WTC11 (cell line): Measurements from ENCODE around the gene ZMIZ1. TPM values are rescaled to one million over a fixed set of nuclear protein-coding genes. Genes with fewer than 3 reads are reported as not detected.

Experiments
- ATAC-seq: fragments of 200-7000 bp; cut with Tn5 transposase; 2 replicates; pipeline ENCODE4 v1.10.0; 2021; ENCODE audit warnings: mild to moderate bottlenecking, moderate library complexity
- CTCF ChIA-PET: fragments of 300-600 bp; sonication (Branson Sonifier 250); formaldehyde crosslinking; loops from one replicate; lab custom pipeline; 2021; ENCODE audit warnings: antibody characterized with exemption; lab: Charles Lee
- POLR2A ChIA-PET: fragments of 350-600 bp; sonication (Branson Sonifier 250); formaldehyde crosslinking; loops from one replicate; lab custom pipeline; 2021; ENCODE audit warnings: antibody characterized with exemption; lab: Charles Lee
- DNase-seq: peaks from one replicate; pipeline ENCODE4 v3.0.0; 2021; ENCODE audit warnings: low spot score
- H3K27ac Mint-ChIP-seq: 2 replicates; pipeline ENCODE4 v1.8.0; 2021; ENCODE audit warnings: mixed read lengths
- H3K27me3 Mint-ChIP-seq: 2 replicates; pipeline ENCODE4 v1.8.0; 2021; ENCODE audit warnings: low read depth, mild to moderate bottlenecking, moderate library complexity, mixed read lengths
- H3K36me3 Mint-ChIP-seq: 2 replicates; pipeline ENCODE4 v1.8.0; 2021; ENCODE audit warnings: mixed read lengths
- H3K4me1 Mint-ChIP-seq: 2 replicates; pipeline ENCODE4 v1.8.0; 2022; ENCODE audit warnings: mixed read lengths
- H3K4me3 Mint-ChIP-seq: 2 replicates; pipeline ENCODE4 v1.8.0; 2021; ENCODE audit warnings: mild to moderate bottlenecking, moderate library complexity, mixed read lengths
- H3K9me3 Mint-ChIP-seq: 2 replicates; pipeline ENCODE4 v1.8.0; 2021; ENCODE audit warnings: mixed read lengths
- CREB1 ChIP-seq: sonication (generic); formaldehyde crosslinking; IDR thresholded peaks from 2 replicates; pipeline ENCODE4 v1.8.0; 2023; ENCODE audit warnings: mild to moderate bottlenecking, missing genetic modification reagents
- CREM ChIP-seq: sonication (generic); formaldehyde crosslinking; IDR thresholded peaks from 2 replicates; pipeline ENCODE4 v1.8.1; 2022; ENCODE audit warnings: mild to moderate bottlenecking, missing genetic modification reagents, moderate library complexity
- ELF4 ChIP-seq: sonication (generic); formaldehyde crosslinking; IDR thresholded peaks from 2 replicates; pipeline ENCODE4 v1.8.1; 2022; ENCODE audit warnings: low read depth, mild to moderate bottlenecking, moderate library complexity, missing genetic modification reagents
- FOXP1 ChIP-seq: sonication (generic); formaldehyde crosslinking; IDR thresholded peaks from 2 replicates; pipeline ENCODE4 v1.8.0; 2022; ENCODE audit warnings: missing genetic modification reagents, mild to moderate bottlenecking, moderate library complexity, borderline replicate concordance
- GRHL2 ChIP-seq: fragments of 250-450 bp; sonication (Bioruptor Pico); IDR thresholded peaks from 2 replicates; pipeline ENCODE4 v1.8.0; 2022; ENCODE audit warnings: mild to moderate bottlenecking, moderate library complexity; ENCODE audit not compliant: insufficient replicate concordance, severe bottlenecking
- IRF1 ChIP-seq: sonication (generic); formaldehyde crosslinking; IDR thresholded peaks from 2 replicates; pipeline ENCODE4 v1.8.0; 2023; ENCODE audit warnings: missing genetic modification reagents
- MAX ChIP-seq: sonication (generic); formaldehyde crosslinking; IDR thresholded peaks from 2 replicates; pipeline ENCODE4 v1.8.0; 2022; ENCODE audit warnings: mild to moderate bottlenecking, missing genetic modification reagents
- MYBL2 ChIP-seq: sonication (generic); formaldehyde crosslinking; IDR thresholded peaks from 2 replicates; pipeline ENCODE4 v1.8.1; 2023; ENCODE audit warnings: mild to moderate bottlenecking, moderate library complexity, missing genetic modification reagents
- NFATC4 ChIP-seq: fragments of 250-450 bp; sonication (Bioruptor Pico); IDR thresholded peaks from 2 replicates; pipeline ENCODE4 v1.9.0; 2021; ENCODE audit warnings: mild to moderate bottlenecking
- NR1H2 ChIP-seq: sonication (generic); formaldehyde crosslinking; IDR thresholded peaks from 2 replicates; pipeline ENCODE4 v1.9.0; 2021; ENCODE audit warnings: mild to moderate bottlenecking, moderate library complexity, missing genetic modification reagents
- PRDM15 ChIP-seq: sonication (generic); formaldehyde crosslinking; IDR thresholded peaks from 2 replicates; pipeline ENCODE4 v1.8.0; 2022; ENCODE audit warnings: missing genetic modification reagents
- PRRX2 ChIP-seq: fragments of 250-450 bp; sonication (Bioruptor Pico); IDR thresholded peaks from 2 replicates; pipeline ENCODE4 v1.8.0; 2021; ENCODE audit warnings: mild to moderate bottlenecking
- SMAD4 ChIP-seq: sonication (generic); formaldehyde crosslinking; IDR thresholded peaks from 2 replicates; pipeline ENCODE4 v1.8.0; 2022; ENCODE audit warnings: mild to moderate bottlenecking, missing genetic modification reagents
- SP1 ChIP-seq: sonication (generic); formaldehyde crosslinking; conservative IDR thresholded peaks from 2 replicates; pipeline ENCODE4 v1.8.1; 2022; ENCODE audit warnings: missing genetic modification reagents
- USF2 ChIP-seq: sonication (generic); formaldehyde crosslinking; IDR thresholded peaks from 2 replicates; pipeline ENCODE4 v1.8.1; 2023; ENCODE audit warnings: mild to moderate bottlenecking, missing genetic modification reagents, moderate library complexity
- ZBTB43 ChIP-seq: sonication (generic); formaldehyde crosslinking; IDR thresholded peaks from 2 replicates; pipeline ENCODE4 v1.8.1; 2023; ENCODE audit warnings: mild to moderate bottlenecking, missing genetic modification reagents
- ZNF396 ChIP-seq: fragments of 250-450 bp; sonication (Bioruptor Pico); IDR thresholded peaks from 2 replicates; pipeline ENCODE4 v1.8.0; 2021; ENCODE audit warnings: mild to moderate bottlenecking, moderate library complexity, borderline replicate concordance
- ZNF423 ChIP-seq: fragments of 250-450 bp; sonication (Bioruptor Pico); IDR thresholded peaks from 2 replicates; pipeline ENCODE4 v2.1.2; 2022; ENCODE audit warnings: mild to moderate bottlenecking, moderate library complexity
- total RNA-seq: library from RNA; stranded (reverse); gene quantifications from 3 replicates; pipeline ENCODE4 v1.2.3, GENCODE V29; 2021
- TF ChIP-seq, protein P1 (sequence below): fragments of 250-450 bp; sonication (Bioruptor Pico); IDR thresholded peaks from 2 replicates; pipeline ENCODE4 v2.1.2; 2022; ENCODE audit warnings: mild to moderate bottlenecking, moderate library complexity
- TF ChIP-seq, protein P2 (sequence below): sonication (generic); formaldehyde crosslinking; IDR thresholded peaks from 2 replicates; pipeline ENCODE4 v1.8.0; 2022; ENCODE audit warnings: mild to moderate bottlenecking, missing genetic modification reagents
- TF ChIP-seq, protein P3 (sequence below): fragments of 250-450 bp; sonication (Bioruptor Pico); IDR thresholded peaks from 2 replicates; pipeline ENCODE4 v1.9.0; 2021; ENCODE audit warnings: moderate library complexity, mild to moderate bottlenecking, inconsistent platforms, borderline replicate concordance

The ZMIZ1 gene
- total RNA-seq, 1 experiment from 2014 or later: 44.4 TPM

- CTCF ChIA-PET: interaction anchor here (0.8 to 1.9 kb wide), 7 partner anchors 14 to 381 kb away, joined by 3 to 7 read pairs (median 3); no protein-coding TSS in a partner anchor
- POLR2A ChIA-PET: interaction anchor here (1.5 kb wide), 1 partner anchor 14 kb away, joined by 3 read pairs; no protein-coding TSS in a partner anchor
- DNase-seq (no peak), ATAC-seq (no peak)
- Mint-ChIP-seq H3K9me3 (no peaks in the 10 kb centered on the region), H3K27ac (no peak overlapping the region; the same call in 1 of the 2 replicates), H3K27me3 (peaks cover 8% of the 10 kb centered on the region), H3K36me3 (no peaks in the 10 kb centered on the region), H3K4me3 (no peak overlapping the region), H3K4me1 (peaks cover 15% of the 10 kb centered on the region)
- TF ChIP-seq PRDM15 (no peak), CREM (no peak), ZNF396 (CRISPR knock-in tag) (no peak), GRHL2 (no peak), SP1 (no peak), MAX (CRISPR knock-in tag) (no peak), CREB1 (CRISPR knock-in tag) (no peak), IRF1 (CRISPR knock-in tag) (no peak), SMAD4 (CRISPR knock-in tag) (no peak), USF2 (no peak), ZBTB43 (CRISPR knock-in tag) (no peak)
- TF ChIP-seq, protein P1, sequence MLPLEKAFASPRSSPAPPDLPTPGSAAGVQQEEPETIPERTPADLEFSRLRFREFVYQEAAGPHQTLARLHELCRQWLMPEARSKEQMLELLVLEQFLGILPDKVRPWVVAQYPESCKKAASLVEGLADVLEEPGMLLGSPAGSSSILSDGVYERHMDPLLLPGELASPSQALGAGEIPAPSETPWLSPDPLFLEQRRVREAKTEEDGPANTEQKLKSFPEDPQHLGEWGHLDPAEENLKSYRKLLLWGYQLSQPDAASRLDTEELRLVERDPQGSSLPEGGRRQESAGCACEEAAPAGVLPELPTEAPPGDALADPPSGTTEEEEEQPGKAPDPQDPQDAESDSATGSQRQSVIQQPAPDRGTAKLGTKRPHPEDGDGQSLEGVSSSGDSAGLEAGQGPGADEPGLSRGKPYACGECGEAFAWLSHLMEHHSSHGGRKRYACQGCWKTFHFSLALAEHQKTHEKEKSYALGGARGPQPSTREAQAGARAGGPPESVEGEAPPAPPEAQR (CRISPR knock-in tag): no peak
Observed at GRCh38 chr10:79038104-79038840, 30.5 kb upstream of the ZMIZ1 start.

GRCh38 chr10:79038841-79039201 is 29.9 kb upstream of the ZMIZ1 start:
- ATAC-seq (peak; percentile 99), DNase-seq (peak; percentile 57)
- POLR2A ChIA-PET: interaction anchor here (1.5 kb wide), 1 partner anchor 14 kb away, joined by 3 read pairs; no protein-coding TSS in a partner anchor
- CTCF ChIA-PET: interaction anchor here (1.0 to 1.9 kb wide), 5 partner anchors 13 to 381 kb away, joined by 3 to 7 read pairs (median 3); no protein-coding TSS in a partner anchor
- H3K4me3 Mint-ChIP-seq: peak overlapping the region; percentile 24; the same call in 1 of the 2 replicates
- H3K27ac Mint-ChIP-seq: no peak overlapping the region
- no peaks in the 10 kb centered on the region for H3K9me3 Mint-ChIP-seq
- H3K36me3 Mint-ChIP-seq: no peaks in the 10 kb centered on the region
- peaks cover 15% of the 10 kb centered on the region for H3K4me1 Mint-ChIP-seq
- peaks cover 8% of the 10 kb centered on the region for H3K27me3 Mint-ChIP-seq
- TF ChIP-seq NR1H2 (CRISPR knock-in tag) (no peak), PRRX2 (no peak), FOXP1 (CRISPR knock-in tag) (no peak), ELF4 (no peak), MYBL2 (CRISPR knock-in tag) (no peak), ZBTB43 (CRISPR knock-in tag) (no peak), ZNF423 (CRISPR knock-in tag) (no peak), NFATC4 (CRISPR knock-in tag) (no peak)
- TF ChIP-seq, protein P2, sequence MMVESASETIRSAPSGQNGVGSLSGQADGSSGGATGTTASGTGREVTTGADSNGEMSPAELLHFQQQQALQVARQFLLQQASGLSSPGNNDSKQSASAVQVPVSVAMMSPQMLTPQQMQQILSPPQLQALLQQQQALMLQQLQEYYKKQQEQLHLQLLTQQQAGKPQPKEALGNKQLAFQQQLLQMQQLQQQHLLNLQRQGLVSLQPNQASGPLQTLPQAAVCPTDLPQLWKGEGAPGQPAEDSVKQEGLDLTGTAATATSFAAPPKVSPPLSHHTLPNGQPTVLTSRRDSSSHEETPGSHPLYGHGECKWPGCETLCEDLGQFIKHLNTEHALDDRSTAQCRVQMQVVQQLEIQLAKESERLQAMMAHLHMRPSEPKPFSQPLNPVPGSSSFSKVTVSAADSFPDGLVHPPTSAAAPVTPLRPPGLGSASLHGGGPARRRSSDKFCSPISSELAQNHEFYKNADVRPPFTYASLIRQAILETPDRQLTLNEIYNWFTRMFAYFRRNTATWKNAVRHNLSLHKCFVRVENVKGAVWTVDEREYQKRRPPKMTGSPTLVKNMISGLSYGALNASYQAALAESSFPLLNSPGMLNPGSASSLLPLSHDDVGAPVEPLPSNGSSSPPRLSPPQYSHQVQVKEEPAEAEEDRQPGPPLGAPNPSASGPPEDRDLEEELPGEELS (CRISPR knock-in tag): no peak
- TF ChIP-seq, protein P3, sequence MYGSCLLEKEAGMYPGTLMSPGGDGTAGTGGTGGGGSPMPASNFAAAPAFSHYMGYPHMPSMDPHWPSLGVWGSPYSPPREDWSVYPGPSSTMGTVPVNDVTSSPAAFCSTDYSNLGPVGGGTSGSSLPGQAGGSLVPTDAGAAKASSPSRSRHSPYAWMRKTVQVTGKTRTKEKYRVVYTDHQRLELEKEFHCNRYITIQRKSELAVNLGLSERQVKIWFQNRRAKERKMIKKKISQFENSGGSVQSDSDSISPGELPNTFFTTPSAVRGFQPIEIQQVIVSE (CRISPR knock-in tag): no peak
